ENCODE measurements around the gene FAM76B.

DNA sequence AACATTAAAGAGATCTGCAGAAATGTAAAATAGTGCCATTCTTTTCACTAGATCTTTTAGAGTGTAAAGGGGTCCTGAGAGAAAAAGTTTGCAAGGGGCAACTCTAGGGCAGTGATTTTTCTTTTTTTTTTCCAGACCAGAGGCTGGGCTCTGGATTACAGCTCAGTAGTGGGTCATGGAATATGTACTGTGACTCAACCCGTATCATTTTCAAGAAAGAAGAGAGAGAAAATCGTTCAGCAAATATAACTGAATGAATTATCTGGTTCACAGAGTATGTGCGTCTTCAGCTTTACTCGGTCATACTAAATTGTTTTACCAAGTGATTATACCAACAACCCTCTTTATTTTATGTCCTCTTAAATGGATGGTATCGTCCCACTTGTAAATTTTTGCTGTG, 4.5 kb upstream of the FAM76B start:
- TF ChIP-seq GATA3 (IDR thresholded peaks at IDR 0.05; ENCODE audit: low read depth, low read length) (no peak), GATA2 (IDR thresholded peaks at IDR 0.05; ENCODE audit: low read depth, low read length) (no peak)

Measured in SH-SY5Y (cell line).